Activated T-helper 1 cell treated with anti-CD3 and anti-CD28 coated beads, Interleukin-12 subunit alpha, Interleukin-12 subunit beta, Interleukin-2, Interleukin-4 antibody, amounts not matched to agents 30 ng/mL and 10 ng/mL and 1 ng/mL, durations not matched to agents 14 hours and 24 hours and 36 hours (primary cell): Measurements from ENCODE around the gene RASGEF1B. TPM values are rescaled to one million over a fixed set of nuclear protein-coding genes. Genes with fewer than 3 reads are reported as not detected.

Experiments
- DNase-seq: peaks from one replicate; pipeline ENCODE4 v3.0.0; 2021; ENCODE audit warnings: low spot score
- H3K27ac Mint-ChIP-seq: one replicate; pipeline ENCODE4 v1.8.0; 2021; ENCODE audit warnings: mild to moderate bottlenecking, mixed read lengths
- H3K27me3 Mint-ChIP-seq: one replicate; pipeline ENCODE4 v1.8.0; 2022; ENCODE audit warnings: mild to moderate bottlenecking, moderate library complexity, mixed read lengths; ENCODE audit not compliant: insufficient read depth
- H3K36me3 Mint-ChIP-seq: one replicate; pipeline ENCODE4 v1.8.0; 2021; ENCODE audit warnings: low read depth, mixed read lengths
- H3K4me1 Mint-ChIP-seq: one replicate; pipeline ENCODE4 v1.8.0; 2021; ENCODE audit warnings: low read depth, mixed read lengths
- H3K4me3 Mint-ChIP-seq: one replicate; pipeline ENCODE4 v1.8.0; 2021; ENCODE audit warnings: mild to moderate bottlenecking, moderate library complexity, mixed read lengths
- H3K9me3 Mint-ChIP-seq: one replicate; pipeline ENCODE4 v1.8.0; 2021; ENCODE audit warnings: mixed read lengths
- intact Hi-C: fragments of 100-400 bp; cut with micrococcal nuclease; formaldehyde crosslinking; loops from one replicate; pipeline ENCODE4 v1.15.1; 2024
- total RNA-seq: library from RNA; stranded (reverse); gene quantifications from 2 replicates; pipeline ENCODE4 v1.2.3, GENCODE V29; 2022

The RASGEF1B gene
- total RNA-seq, 1 donor from 2014 or later, result 3.6 TPM

GRCh38 chr4:81454499-81454898 lies 17.2 kb downstream of the RASGEF1B start:
- Mint-ChIP-seq H3K9me3 (no peaks in the 10 kb centered on the region), H3K27ac (no peak overlapping the region), H3K27me3 (no peaks in the 10 kb centered on the region), H3K36me3 (peaks cover 14% of the 10 kb centered on the region), H3K4me1 (peaks cover 15% of the 10 kb centered on the region), H3K4me3 (no peak overlapping the region)
- intact Hi-C loops, result no loop called here
- no peak for DNase-seq

- DNase-seq, result no peak
- Mint-ChIP-seq H3K4me3 (no peak overlapping the region), H3K4me1 (peaks cover 15% of the 10 kb centered on the region), H3K36me3 (peaks cover 16% of the 10 kb centered on the region), H3K9me3 (no peaks in the 10 kb centered on the region), H3K27ac (no peak overlapping the region), H3K27me3 (no peaks in the 10 kb centered on the region)
- intact Hi-C loops, result no loop called here
These were observed 18.7 kb downstream of the RASGEF1B start for GRCh38 chr4:81453024-81453423.

- peaks cover 15% of the 10 kb centered on the region for H3K4me1 Mint-ChIP-seq
- intact Hi-C loops, result no loop called here
- H3K36me3 Mint-ChIP-seq, result peaks cover 16% of the 10 kb centered on the region
- H3K9me3 Mint-ChIP-seq, result no peaks in the 10 kb centered on the region
- no peak overlapping the region for H3K27ac Mint-ChIP-seq
- no peak overlapping the region for H3K4me3 Mint-ChIP-seq
- H3K27me3 Mint-ChIP-seq, result no peaks in the 10 kb centered on the region
- DNase-seq, result no peak
These were observed 19.2 kb downstream of the RASGEF1B start for GRCh38 chr4:81452452-81453006.

GRCh38 chr4:81449015-81449414 lies 22.7 kb downstream of the RASGEF1B start:
- intact Hi-C loops, result no loop called here
- H3K9me3 Mint-ChIP-seq, result no peaks in the 10 kb centered on the region
- H3K36me3 Mint-ChIP-seq, result peaks cover 17% of the 10 kb centered on the region
- H3K27me3 Mint-ChIP-seq, result no peaks in the 10 kb centered on the region
- peaks cover 3% of the 10 kb centered on the region for H3K4me1 Mint-ChIP-seq
- H3K27ac Mint-ChIP-seq, result no peak overlapping the region
- no peak for DNase-seq
- no peak overlapping the region for H3K4me3 Mint-ChIP-seq

- no peaks in the 10 kb centered on the region for H3K4me1 Mint-ChIP-seq
- H3K9me3 Mint-ChIP-seq, result no peaks in the 10 kb centered on the region
- no peak for DNase-seq
- intact Hi-C loops, result no loop called here
- H3K27me3 Mint-ChIP-seq, result no peaks in the 10 kb centered on the region
- no peak overlapping the region for H3K27ac Mint-ChIP-seq
- peaks cover 17% of the 10 kb centered on the region for H3K36me3 Mint-ChIP-seq
- no peak overlapping the region for H3K4me3 Mint-ChIP-seq
These were observed 24.0 kb downstream of the RASGEF1B start for GRCh38 chr4:81447566-81448229.

GRCh38 chr4:81446634-81447033 lies 25.1 kb downstream of the RASGEF1B start:
- intact Hi-C loops, result no loop called here
- Mint-ChIP-seq H3K9me3 (no peaks in the 10 kb centered on the region), H3K36me3 (peaks cover 17% of the 10 kb centered on the region), H3K4me3 (no peak overlapping the region), H3K27me3 (no peaks in the 10 kb centered on the region), H3K27ac (no peak overlapping the region), H3K4me1 (no peaks in the 10 kb centered on the region)
- DNase-seq, result no peak

- no peaks in the 10 kb centered on the region for H3K9me3 Mint-ChIP-seq
- no peak overlapping the region for H3K4me3 Mint-ChIP-seq
- DNase-seq, result no peak
- no peaks in the 10 kb centered on the region for H3K4me1 Mint-ChIP-seq
- H3K36me3 Mint-ChIP-seq, result peaks cover 19% of the 10 kb centered on the region
- no peaks in the 10 kb centered on the region for H3K27me3 Mint-ChIP-seq
- H3K27ac Mint-ChIP-seq, result no peak overlapping the region
- intact Hi-C loops, result no loop called here
These were observed 26.5 kb downstream of the RASGEF1B start for GRCh38 chr4:81445196-81445595.

GRCh38 chr4:81442484-81443085 lies 29.1 kb downstream of the RASGEF1B start:
- Mint-ChIP-seq H3K36me3 (peaks cover 20% of the 10 kb centered on the region), H3K4me3 (no peak overlapping the region), H3K27ac (no peak overlapping the region), H3K9me3 (no peaks in the 10 kb centered on the region), H3K4me1 (no peaks in the 10 kb centered on the region), H3K27me3 (no peaks in the 10 kb centered on the region)
- no peak for DNase-seq
- intact Hi-C loops, result no loop called here

- no peak overlapping the region for H3K27ac Mint-ChIP-seq
- no peaks in the 10 kb centered on the region for H3K4me1 Mint-ChIP-seq
- H3K4me3 Mint-ChIP-seq, result no peak overlapping the region
- H3K36me3 Mint-ChIP-seq, result peaks cover 19% of the 10 kb centered on the region
- intact Hi-C loops, result no loop called here
- no peak for DNase-seq
- H3K9me3 Mint-ChIP-seq, result no peaks in the 10 kb centered on the region
- H3K27me3 Mint-ChIP-seq, result no peaks in the 10 kb centered on the region
These were observed 30.8 kb downstream of the RASGEF1B start for GRCh38 chr4:81440949-81441348.

- intact Hi-C loops, result no loop called here
- H3K36me3 Mint-ChIP-seq, result peaks cover 11% of the 10 kb centered on the region
These were observed 34.6 kb downstream of the RASGEF1B start for GRCh38 chr4:81436941-81437574.

GRCh38 chr4:81436096-81436495 lies 35.6 kb downstream of the RASGEF1B start:
- intact Hi-C loops, result no loop called here
- H3K9me3 Mint-ChIP-seq, result no peaks in the 10 kb centered on the region
- H3K27ac Mint-ChIP-seq, result no peak overlapping the region
- no peak overlapping the region for H3K4me3 Mint-ChIP-seq
- no peaks in the 10 kb centered on the region for H3K4me1 Mint-ChIP-seq
- peaks cover 10% of the 10 kb centered on the region for H3K36me3 Mint-ChIP-seq
- no peak for DNase-seq
- no peaks in the 10 kb centered on the region for H3K27me3 Mint-ChIP-seq

More at GRCh38 chr4:81436941-81437574, 34.6 kb downstream of the RASGEF1B start:
- Mint-ChIP-seq H3K4me1 (no peaks in the 10 kb centered on the region), H3K27ac (no peak overlapping the region), H3K27me3 (no peaks in the 10 kb centered on the region), H3K4me3 (no peak overlapping the region), H3K9me3 (no peaks in the 10 kb centered on the region)
- DNase-seq, result no peak

- Mint-ChIP-seq H3K27ac (no peak overlapping the region), H3K27me3 (no peaks in the 10 kb centered on the region), H3K4me1 (no peaks in the 10 kb centered on the region), H3K36me3 (peaks cover 3% of the 10 kb centered on the region), H3K4me3 (no peak overlapping the region), H3K9me3 (no peaks in the 10 kb centered on the region)
- DNase-seq, result no peak
- intact Hi-C loops, result no loop called here
These were observed 38.9 kb downstream of the RASGEF1B start for GRCh38 chr4:81432825-81433224.

- H3K9me3 Mint-ChIP-seq, result no peaks in the 10 kb centered on the region
- H3K36me3 Mint-ChIP-seq, result peaks cover 4% of the 10 kb centered on the region
- H3K4me3 Mint-ChIP-seq, result no peak overlapping the region
- intact Hi-C loops, result no loop called here
- H3K27me3 Mint-ChIP-seq, result no peaks in the 10 kb centered on the region
- no peak for DNase-seq
- H3K27ac Mint-ChIP-seq, result no peak overlapping the region
- no peaks in the 10 kb centered on the region for H3K4me1 Mint-ChIP-seq
These were observed 39.7 kb downstream of the RASGEF1B start for GRCh38 chr4:81431971-81432370.
